ENCODE results near the gene CNBP. TPM values are rescaled to one million over a fixed set of nuclear protein-coding genes. Genes with fewer than 3 reads are reported as not detected.

The CNBP gene
- total and polyA plus RNA-seq, 2 of the 13 experiments (the other 11 are each of a cell fraction or from before 2014, with no cell fraction given), result 282 to 354 TPM

GRCh38 chr3:129183569-129184395 is at the start of gene CNBP (continued):
- TF ChIP-seq ELK4 (CRISPR knock-in tag; IDR thresholded peaks at IDR 0.05; ENCODE audit: borderline replicate concordance) (0 out of 2 replicates have a peak, but pooled peaks have one; percentile 41), ZNF781 (CRISPR knock-in tag; IDR thresholded peaks at IDR 0.05; ENCODE audit: borderline replicate concordance, not compliant biosample characterization) (peak; percentile 29), ZNF10 (CRISPR knock-in tag; IDR thresholded peaks at IDR 0.05; ENCODE audit: borderline replicate concordance, low read depth) (no peak), ZNF616 (CRISPR knock-in tag; IDR thresholded peaks at IDR 0.05; ENCODE audit: low read depth) (no peak; the same call in 1 of the 2 replicates), ZMYM3 (CRISPR knock-in tag; IDR thresholded peaks at IDR 0.05) (no peak; the same call in 1 of the 2 replicates), CTCF (CRISPR knock-in tag; IDR thresholded peaks at IDR 0.05) (no peak; the same call in 1 of the 2 replicates), ZFP36L1 (CRISPR knock-in tag; IDR thresholded peaks at IDR 0.05) (peak; percentile 85), ETV5 (CRISPR knock-in tag; IDR thresholded peaks at IDR 0.05; ENCODE audit: borderline replicate concordance) (no peak), ZNF770 (CRISPR knock-in tag; IDR thresholded peaks at IDR 0.05) (no peak; the same call in 1 of the 2 replicates), BORCS8-MEF2B (CRISPR knock-in tag; IDR thresholded peaks at IDR 0.05) (0 out of 2 replicates have a peak, but pooled peaks have one; percentile 21), ZSCAN30 (CRISPR knock-in tag; IDR thresholded peaks at IDR 0.05) (peak; percentile 27; the same call in 1 of the 2 replicates), CEBPG (CRISPR knock-in tag; IDR thresholded peaks at IDR 0.05) (no peak), MIXL1 (CRISPR knock-in tag; IDR thresholded peaks at IDR 0.05) (0 out of 2 replicates have a peak, but pooled peaks have one; percentile 8), AHDC1 (CRISPR knock-in tag; IDR thresholded peaks at IDR 0.05; ENCODE audit: borderline replicate concordance) (peak; percentile 85), TARDBP (CRISPR knock-in tag; IDR thresholded peaks at IDR 0.05) (no peak), ATF4 (CRISPR knock-in tag; IDR thresholded peaks at IDR 0.05) (peak in 1 of 2 experiments; percentile 35; a peak in 1 of 4 replicates)

Data from HepG2 (cell line).